ENCODE measurements around the gene CRYGC. TPM values are rescaled to one million over a fixed set of nuclear protein-coding genes. Genes with fewer than 3 reads are reported as not detected.

CRYGC gene, protein sequence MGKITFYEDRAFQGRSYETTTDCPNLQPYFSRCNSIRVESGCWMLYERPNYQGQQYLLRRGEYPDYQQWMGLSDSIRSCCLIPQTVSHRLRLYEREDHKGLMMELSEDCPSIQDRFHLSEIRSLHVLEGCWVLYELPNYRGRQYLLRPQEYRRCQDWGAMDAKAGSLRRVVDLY
- not detected for polyA plus RNA-seq (2012; ENCODE audit: low read depth, missing spikeins)

DNA sequence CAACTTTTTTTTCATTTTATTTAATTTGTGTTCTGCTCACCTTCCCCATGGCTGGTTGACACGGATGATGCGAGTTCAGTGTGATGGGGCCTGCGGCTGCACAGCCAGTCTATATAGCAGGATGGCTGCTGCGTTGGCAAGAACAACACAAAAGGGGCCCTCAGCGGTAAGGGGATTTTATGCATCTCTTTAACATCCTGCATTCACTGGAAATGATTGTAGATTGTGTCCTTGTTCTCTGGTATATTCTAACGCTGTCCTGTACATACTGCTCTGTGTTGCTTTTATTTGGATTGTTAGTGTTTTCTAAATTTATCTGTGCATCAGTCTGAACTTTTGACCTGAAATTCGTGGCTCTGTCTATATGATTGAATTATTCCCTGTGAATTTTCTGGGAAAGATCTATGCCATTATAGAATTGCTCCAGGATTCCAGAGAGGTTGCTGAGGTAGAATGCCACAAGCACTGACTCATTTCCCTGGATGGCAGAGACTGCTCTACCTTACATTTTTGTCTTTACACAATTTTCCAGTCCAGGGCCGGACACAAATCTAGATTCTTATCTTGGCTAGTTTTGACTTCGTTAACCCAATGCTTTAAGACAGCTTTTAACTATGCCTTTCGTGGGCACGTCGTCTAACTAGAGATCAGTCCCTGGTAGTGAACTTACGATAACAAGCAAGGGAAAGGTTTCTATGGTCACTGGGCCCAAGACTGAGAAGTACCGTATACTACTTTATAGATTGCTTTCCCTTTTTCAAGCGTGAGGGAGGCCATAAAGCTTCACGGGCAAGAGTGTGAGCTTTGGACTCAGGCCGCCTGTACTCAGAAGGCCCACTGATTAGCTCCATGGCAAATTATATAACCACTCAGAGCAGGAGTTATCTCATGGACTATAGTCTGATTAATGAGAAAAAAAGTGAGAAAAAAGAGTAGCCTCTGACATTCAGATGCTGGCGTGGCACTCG lies at the start of gene CRYGC:
TSS of gene CRYGC (minus strand) at position 85 of the 968 bp plus-strand sequence. CDS start at position 49, 36 bp downstream.
- FAIRE-seq, result no peak
- no peak for DNase-seq (ENCODE audit: insufficient read length, low spot score)
- no peak for TF ChIP-seq POU2F2 (IDR thresholded peaks at IDR 0.05; ENCODE audit: low read depth, low read length)
- TF ChIP-seq TAF1 (IDR thresholded peaks at IDR 0.05; ENCODE audit: low read depth, low read length), result no peak
- no peak for TF ChIP-seq PAX5 (IDR thresholded peaks at IDR 0.05; ENCODE audit: insufficient read depth, low read length, severe bottlenecking)
- TF ChIP-seq POLR2AphosphoS5 (IDR thresholded peaks at IDR 0.05; ENCODE audit: low read depth, low read length), result no peak
- TF ChIP-seq SPI1 (IDR thresholded peaks at IDR 0.05; ENCODE audit: low read depth, low read length), result no peak
- TF ChIP-seq POLR2A (IDR thresholded peaks at IDR 0.05; ENCODE audit: low read depth, low read length), result no peak

DNA sequence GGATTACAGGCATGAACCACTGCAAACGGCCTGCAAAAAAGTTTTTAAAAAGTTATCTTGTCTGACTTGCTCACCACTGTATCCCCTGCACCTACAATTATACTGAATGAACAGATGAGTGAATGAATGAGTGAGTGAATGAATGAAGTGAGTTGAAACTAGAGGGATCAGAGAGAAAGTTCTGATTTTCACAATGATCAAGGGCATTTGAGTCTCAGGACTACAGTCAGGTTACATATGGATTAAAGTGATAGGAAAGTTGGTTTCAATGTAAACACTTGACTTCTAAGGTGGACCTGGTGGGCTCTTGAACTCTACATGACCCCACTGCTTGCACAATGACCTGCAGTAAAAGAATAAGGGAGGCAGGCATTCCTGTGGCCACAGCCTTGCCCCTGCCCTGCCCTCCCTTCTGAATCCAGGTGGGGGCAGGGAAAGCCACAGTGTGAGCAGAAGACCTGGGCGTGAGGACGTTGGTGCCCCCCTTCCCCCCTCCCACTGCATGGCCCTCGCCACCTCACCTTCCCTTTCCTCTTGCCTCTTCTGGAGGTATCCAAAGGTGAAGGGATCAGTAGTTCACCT lies 49.5 kb upstream of the CRYGC start:
- FAIRE-seq, result no peak
- no peak for DNase-seq (ENCODE audit: insufficient read length, low spot score)
- TF ChIP-seq POU2F2 (IDR thresholded peaks at IDR 0.05; ENCODE audit: low read depth, low read length) (no peak), POLR2AphosphoS5 (IDR thresholded peaks at IDR 0.05; ENCODE audit: low read depth, low read length) (no peak), TAF1 (IDR thresholded peaks at IDR 0.05; ENCODE audit: low read depth, low read length) (no peak), SPI1 (IDR thresholded peaks at IDR 0.05; ENCODE audit: low read depth, low read length) (no peak), POLR2A (IDR thresholded peaks at IDR 0.05; ENCODE audit: low read depth, low read length) (no peak), PAX5 (IDR thresholded peaks at IDR 0.05; ENCODE audit: insufficient read depth, low read length, severe bottlenecking) (no peak)

DNA sequence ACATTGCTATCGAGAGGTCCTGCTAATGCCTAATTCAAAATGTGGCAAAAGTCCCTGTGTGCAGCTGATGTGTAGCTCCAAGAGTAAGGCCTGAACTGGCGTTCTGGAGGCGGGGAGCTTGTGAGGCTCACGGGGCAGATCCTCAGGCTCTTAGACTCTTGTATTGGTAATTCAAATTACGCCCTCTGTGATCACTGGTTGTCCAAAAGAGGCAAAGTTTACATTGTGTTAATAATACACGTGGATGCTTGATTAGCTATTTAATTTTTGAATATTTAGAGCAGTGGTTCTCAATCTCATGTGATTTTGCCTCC lies 46.2 kb upstream of the CRYGC start:
- no peak for FAIRE-seq
- no peak for DNase-seq (ENCODE audit: insufficient read length, low spot score)
- TF ChIP-seq SPI1 (IDR thresholded peaks at IDR 0.05; ENCODE audit: low read depth, low read length) (no peak), POLR2A (IDR thresholded peaks at IDR 0.05; ENCODE audit: low read depth, low read length) (no peak), TAF1 (IDR thresholded peaks at IDR 0.05; ENCODE audit: low read depth, low read length) (no peak), PAX5 (IDR thresholded peaks at IDR 0.05; ENCODE audit: insufficient read depth, low read length, severe bottlenecking) (no peak), POU2F2 (IDR thresholded peaks at IDR 0.05; ENCODE audit: low read depth, low read length) (no peak), POLR2AphosphoS5 (IDR thresholded peaks at IDR 0.05; ENCODE audit: low read depth, low read length) (no peak)

DNA sequence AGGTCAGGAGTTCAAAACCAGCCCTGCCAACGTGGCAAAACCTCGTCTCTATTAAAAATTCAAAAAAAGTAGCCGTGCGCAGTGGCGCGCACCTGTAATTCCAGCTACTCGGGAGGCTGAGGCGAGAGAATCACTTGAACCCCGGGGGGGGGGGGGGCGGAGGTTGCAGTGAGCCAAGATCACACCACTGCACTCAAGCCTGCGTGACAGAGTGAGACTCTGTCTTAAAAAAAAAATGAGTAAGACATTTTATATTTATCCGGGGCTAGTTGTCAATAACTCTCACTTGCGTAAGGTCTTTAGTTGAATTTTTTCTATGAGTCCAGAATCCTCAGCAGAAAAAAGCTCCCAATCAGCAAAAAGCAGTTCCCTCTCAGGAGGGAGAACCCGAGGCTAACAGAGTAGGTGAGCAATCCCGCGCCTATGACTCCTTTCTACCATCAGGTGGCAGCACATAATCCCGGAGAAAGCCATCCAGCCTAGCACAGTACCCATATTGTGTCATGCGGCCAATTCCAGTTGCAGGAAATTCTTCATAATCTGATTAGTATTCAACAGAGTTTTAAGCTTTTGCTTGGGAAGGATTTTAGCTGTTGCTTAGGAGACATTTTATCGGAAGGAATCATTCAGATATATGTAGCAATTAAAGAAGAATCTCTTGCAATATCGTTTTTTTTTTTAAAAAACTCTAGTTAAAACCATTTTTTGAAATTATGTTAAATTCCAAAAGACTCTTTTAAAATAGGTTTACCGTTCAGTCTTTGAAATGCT lies 45.6 kb upstream of the CRYGC start:
- DNase-seq (ENCODE audit: insufficient read length, low spot score) (peak; percentile 58), FAIRE-seq (peak; percentile 89)
- TF ChIP-seq PAX5 (IDR thresholded peaks at IDR 0.05; ENCODE audit: insufficient read depth, low read length, severe bottlenecking) (no peak), POU2F2 (IDR thresholded peaks at IDR 0.05; ENCODE audit: low read depth, low read length) (no peak), POLR2A (IDR thresholded peaks at IDR 0.05; ENCODE audit: low read depth, low read length) (no peak), TAF1 (IDR thresholded peaks at IDR 0.05; ENCODE audit: low read depth, low read length) (no peak), POLR2AphosphoS5 (IDR thresholded peaks at IDR 0.05; ENCODE audit: low read depth, low read length) (no peak), SPI1 (IDR thresholded peaks at IDR 0.05; ENCODE audit: low read depth, low read length) (no peak)

DNA sequence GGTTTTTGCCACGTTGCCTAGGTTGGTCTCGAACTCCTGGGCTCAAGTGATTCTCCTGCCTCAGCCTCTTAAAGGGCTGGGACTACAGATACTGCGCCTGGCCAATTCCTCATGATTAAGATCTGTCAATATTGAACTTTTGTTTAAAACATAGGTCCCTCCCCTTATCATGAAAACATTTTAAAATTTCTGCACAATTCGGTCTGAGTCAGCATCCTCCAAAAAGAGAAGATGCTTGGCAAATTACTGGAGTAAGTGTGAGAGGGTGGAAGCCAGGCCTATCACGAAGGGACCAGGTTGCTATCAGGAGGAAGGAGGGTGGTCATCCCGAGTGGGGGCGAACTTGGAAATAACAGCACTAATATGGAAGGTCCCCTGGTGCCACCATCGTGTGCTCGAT lies 44.5 kb upstream of the CRYGC start:
- FAIRE-seq, result no peak
- TF ChIP-seq SPI1 (IDR thresholded peaks at IDR 0.05; ENCODE audit: low read depth, low read length) (no peak), PAX5 (IDR thresholded peaks at IDR 0.05; ENCODE audit: insufficient read depth, low read length, severe bottlenecking) (no peak), POLR2AphosphoS5 (IDR thresholded peaks at IDR 0.05; ENCODE audit: low read depth, low read length) (no peak), POU2F2 (IDR thresholded peaks at IDR 0.05; ENCODE audit: low read depth, low read length) (no peak), TAF1 (IDR thresholded peaks at IDR 0.05; ENCODE audit: low read depth, low read length) (no peak), POLR2A (IDR thresholded peaks at IDR 0.05; ENCODE audit: low read depth, low read length) (no peak)
- no peak for DNase-seq (ENCODE audit: insufficient read length, low spot score)

DNA sequence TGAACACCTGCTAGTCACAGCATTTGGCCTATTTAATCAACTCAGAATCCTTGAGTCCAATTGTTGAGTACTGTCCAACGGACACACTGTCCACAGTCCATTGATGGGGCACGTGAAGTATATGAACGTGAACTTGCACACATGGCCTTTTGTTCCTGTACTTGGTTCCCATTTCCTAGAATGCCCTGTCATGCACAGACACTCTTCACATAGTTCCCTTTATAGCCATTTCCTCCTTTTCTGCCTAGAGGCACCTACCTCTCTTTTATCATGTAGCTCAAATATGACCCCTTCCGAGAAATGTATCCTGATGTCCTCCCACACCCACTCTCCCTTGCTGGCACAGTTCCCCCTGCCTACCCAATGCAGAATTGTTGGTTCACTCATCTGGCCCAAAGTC lies 42.5 kb upstream of the CRYGC start:
- TF ChIP-seq POLR2A (IDR thresholded peaks at IDR 0.05; ENCODE audit: low read depth, low read length), result no peak
- no peak for TF ChIP-seq POU2F2 (IDR thresholded peaks at IDR 0.05; ENCODE audit: low read depth, low read length)
- TF ChIP-seq SPI1 (IDR thresholded peaks at IDR 0.05; ENCODE audit: low read depth, low read length), result no peak
- TF ChIP-seq PAX5 (IDR thresholded peaks at IDR 0.05; ENCODE audit: insufficient read depth, low read length, severe bottlenecking), result no peak
- TF ChIP-seq POLR2AphosphoS5 (IDR thresholded peaks at IDR 0.05; ENCODE audit: low read depth, low read length), result no peak
- no peak for TF ChIP-seq TAF1 (IDR thresholded peaks at IDR 0.05; ENCODE audit: low read depth, low read length)
- no peak for FAIRE-seq
- DNase-seq (ENCODE audit: insufficient read length, low spot score), result no peak

DNA sequence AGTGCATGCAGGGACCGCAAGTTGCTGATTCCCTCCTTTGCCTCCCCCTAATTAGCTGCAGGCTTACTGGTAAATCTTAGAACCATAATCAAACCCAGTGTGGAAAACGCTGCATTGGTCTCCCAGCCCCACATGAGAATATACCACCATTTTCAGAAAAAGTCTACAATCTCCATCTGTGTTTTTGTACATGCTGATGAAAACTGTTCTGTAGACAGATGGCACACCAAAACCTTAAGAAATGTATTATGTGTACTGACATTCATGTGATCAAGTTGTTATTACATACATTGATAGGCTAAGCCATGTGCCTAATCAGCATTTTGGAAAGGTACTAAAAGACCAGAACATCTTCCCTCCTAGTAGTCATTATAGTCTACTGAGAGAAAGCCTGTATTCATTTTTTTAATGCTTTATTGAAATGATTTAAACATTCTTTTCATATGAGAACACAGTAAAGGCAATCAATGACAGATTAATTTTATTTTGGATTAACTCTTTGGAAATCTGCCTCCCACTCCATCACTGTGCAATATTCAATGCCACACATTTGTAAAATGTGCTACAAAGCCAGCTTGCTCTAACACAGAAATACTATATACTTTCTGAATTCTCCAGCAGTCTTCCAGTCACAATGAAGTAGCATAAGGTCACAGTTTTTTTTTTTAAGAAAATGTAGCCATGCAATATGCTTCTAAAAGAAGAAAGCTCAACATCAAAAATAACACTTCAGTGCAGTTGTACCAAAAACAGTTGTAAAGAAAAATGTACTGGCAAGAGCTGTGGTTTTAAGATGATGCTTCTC lies 35.5 kb upstream of the CRYGC start:
- no peak for TF ChIP-seq POU2F2 (IDR thresholded peaks at IDR 0.05; ENCODE audit: low read depth, low read length)
- no peak for TF ChIP-seq SPI1 (IDR thresholded peaks at IDR 0.05; ENCODE audit: low read depth, low read length)
- no peak for TF ChIP-seq PAX5 (IDR thresholded peaks at IDR 0.05; ENCODE audit: insufficient read depth, low read length, severe bottlenecking)
- TF ChIP-seq POLR2AphosphoS5 (IDR thresholded peaks at IDR 0.05; ENCODE audit: low read depth, low read length), result no peak
- TF ChIP-seq POLR2A (IDR thresholded peaks at IDR 0.05; ENCODE audit: low read depth, low read length), result no peak
- TF ChIP-seq TAF1 (IDR thresholded peaks at IDR 0.05; ENCODE audit: low read depth, low read length), result no peak
- no peak for DNase-seq (ENCODE audit: insufficient read length, low spot score)
- no peak for FAIRE-seq

DNA sequence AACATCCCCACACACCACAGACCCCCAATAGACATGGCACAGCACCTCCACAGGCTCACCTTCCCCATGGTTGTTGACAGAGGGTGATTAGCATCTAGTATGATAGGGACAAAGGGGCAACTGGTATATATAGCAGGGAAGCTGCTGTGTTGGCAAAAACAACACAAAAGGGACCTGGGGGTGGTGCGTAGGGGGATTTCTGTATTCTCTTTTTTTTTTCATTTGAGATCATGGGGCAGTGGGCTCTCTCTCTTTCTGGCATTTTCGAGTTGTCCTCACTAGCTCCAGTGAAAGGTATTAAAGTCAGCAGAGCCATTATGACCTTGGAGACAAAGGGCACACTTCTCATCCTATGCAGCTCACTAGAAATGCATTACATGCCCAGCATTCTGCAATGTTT lies 33.9 kb upstream of the CRYGC start, which contains the start of gene CRYGA:
TSS of gene CRYGA (minus strand) at position 101 of the 400 bp plus-strand sequence. CDS start at position 68, 33 bp downstream.
- DNase-seq (ENCODE audit: insufficient read length, low spot score), result no peak
- no peak for FAIRE-seq
- TF ChIP-seq SPI1 (IDR thresholded peaks at IDR 0.05; ENCODE audit: low read depth, low read length) (no peak), POLR2A (IDR thresholded peaks at IDR 0.05; ENCODE audit: low read depth, low read length) (no peak), POLR2AphosphoS5 (IDR thresholded peaks at IDR 0.05; ENCODE audit: low read depth, low read length) (no peak), POU2F2 (IDR thresholded peaks at IDR 0.05; ENCODE audit: low read depth, low read length) (no peak), TAF1 (IDR thresholded peaks at IDR 0.05; ENCODE audit: low read depth, low read length) (no peak), PAX5 (IDR thresholded peaks at IDR 0.05; ENCODE audit: insufficient read depth, low read length, severe bottlenecking) (no peak)

Measured in GM12891 (cell line).